Fibroblast of the aortic adventitia (primary cell): ENCODE measurements around the gene FCF1. TPM values are rescaled to one million over a fixed set of nuclear protein-coding genes. Genes with fewer than 3 reads are reported as not detected.
A peak's percentile ranks its signal among the peaks of the same experiment; 100 is the strongest.
"Not testable (repeated sequence)": the region's sequence is repeated elsewhere in the genome, so short reads cannot be mapped to it uniquely, and the experiment has no call there.

Experiments
- DNase-seq: peaks from one replicate; pipeline ENCODE4 v3.0.0-alpha.2; 2010; ENCODE audit warnings: low read depth
- H3K4me3 ChIP-seq: 2 replicates; pipeline ENCODE4 v1.5.1; 2011; ENCODE audit warnings: low read depth, mild to moderate bottlenecking, control low read depth, low read length, moderate library complexity
- CTCF ChIP-seq: IDR thresholded peaks from 2 replicates; pipeline ENCODE4 v1.5.1; 2011; ENCODE audit warnings: mild to moderate bottlenecking, low read length, control low read depth, inconsistent platforms; ENCODE audit not compliant: insufficient read depth
- total RNA-seq: library from RNA; depleted of rRNA; stranded (reverse); fragments of >200 nt; gene quantifications from 2 replicates; pipeline ENCODE4 v1.2.3, GENCODE V29; 2012; ENCODE audit warnings: low replicate concordance

FCF1 gene
- total RNA-seq, 1 donor: 52.2 TPM

- no peak overlapping the region for H3K4me3 ChIP-seq
- TF ChIP-seq CTCF: no peak
- no peak for DNase-seq
Measured at GRCh38 chr14:74754899-74755298, 42.0 kb downstream of the FCF1 start.

GRCh38 chr14:74756326-74756725 lies 43.4 kb downstream of the FCF1 start:
- no peak for TF ChIP-seq CTCF
- no peak for DNase-seq
- no peak overlapping the region for H3K4me3 ChIP-seq

GRCh38 chr14:74758505-74758904 lies 45.6 kb downstream of the FCF1 start:
- DNase-seq, H3K4me3 ChIP-seq: not testable (repeated sequence)

- DNase-seq: peak; percentile 99
- peak; percentile 40 for TF ChIP-seq CTCF
Measured at GRCh38 chr14:74762917-74763802, 50.2 kb downstream of the FCF1 start, which contains the start of gene YLPM1. Gene YLPM1, plus strand, starts transcription at chr14:74763316. Its CDS starts 174 bp downstream, at chr14:74763490.

GRCh38 chr14:74763803-74764531 lies 51.0 kb downstream of the FCF1 start:
- DNase-seq: peak; percentile 13
- H3K4me3 ChIP-seq: peak overlapping the region; percentile 89
- TF ChIP-seq CTCF: no peak

More at GRCh38 chr14:74762917-74763802, 50.2 kb downstream of the FCF1 start, which contains the start of gene YLPM1:
- H3K4me3 ChIP-seq: peak within 1 kb of the TSS; percentile 89

- no peak for TF ChIP-seq CTCF
- H3K4me3 ChIP-seq: peak overlapping the region; percentile 89
- DNase-seq: no peak
Measured at GRCh38 chr14:74765721-74766120, 52.8 kb downstream of the FCF1 start.

GRCh38 chr14:74771399-74771798 lies 58.5 kb downstream of the FCF1 start:
- no peak for DNase-seq
- H3K4me3 ChIP-seq: no peak overlapping the region
- no peak for TF ChIP-seq CTCF
